ENCODE data around the gene ERG.

GRCh38 chr21:38459490-38459889, 38.8 kb downstream of the ERG start:
- no peak for TF ChIP-seq CTCF (conservative IDR thresholded peaks at IDR 0.05; ENCODE audit: low read depth in 2 of 2)
- no peak for TF ChIP-seq REST (IDR thresholded peaks at IDR 0.05; ENCODE audit: unreplicated experiment)
- no peak for TF ChIP-seq CREB1 (CRISPR knock-in tag; IDR thresholded peaks at IDR 0.05; ENCODE audit: low read depth)
- no peak for TF ChIP-seq ETS1 (IDR thresholded peaks at IDR 0.05)
- no peak for TF ChIP-seq POLR2AphosphoS5 (IDR thresholded peaks at IDR 0.05; ENCODE audit: low read depth)
- TF ChIP-seq EZH2 (IDR thresholded peaks at IDR 0.05; ENCODE audit: low read depth, unreplicated experiment) = no peak
- TF ChIP-seq JUNB (IDR thresholded peaks at IDR 0.05; ENCODE audit: unreplicated experiment) = no peak
- TF ChIP-seq EZH2phosphoT487 (IDR thresholded peaks at IDR 0.05; ENCODE audit: unreplicated experiment) = no peak
- no peak for TF ChIP-seq ZNF331 (CRISPR knock-in tag; IDR thresholded peaks at IDR 0.05; ENCODE audit: low read depth)
- TF ChIP-seq STAT1 (IDR thresholded peaks at IDR 0.05; ENCODE audit: unreplicated experiment) = no peak
